ENCODE results near the gene CCDC141.
"Not testable (repeated sequence)": the region's sequence is repeated elsewhere in the genome, so short reads cannot be mapped to it uniquely, and the experiment has no call there.

The CCDC141 gene

GRCh38 chr2:179049546-179050311, at the start of gene CCDC141:
CCDC141 (minus strand) TSS chr2:179050137; CDS start chr2:179049941, 196 bp downstream.
- DNase-seq, result peak in 1 of 14 donors; percentile 0

- no peak for DNase-seq
Measured at GRCh38 chr2:179098080-179098689, 48.2 kb upstream of the CCDC141 start.

- peak in 1 of 14 donors; percentile 1 for DNase-seq
Measured at GRCh38 chr2:179097131-179097530, 47.2 kb upstream of the CCDC141 start.

- DNase-seq, result no peak
Measured at GRCh38 chr2:179096090-179096489, 46.2 kb upstream of the CCDC141 start.

GRCh38 chr2:179092912-179093311, 43.0 kb upstream of the CCDC141 start:
- DNase-seq, result not testable (repeated sequence)

- DNase-seq, result no peak
Measured at GRCh38 chr2:179082697-179083096, 32.8 kb upstream of the CCDC141 start.

GRCh38 chr2:179081954-179082353, 32.0 kb upstream of the CCDC141 start:
- no peak for DNase-seq

- DNase-seq, result no peak
Measured at GRCh38 chr2:179072527-179072926, 22.6 kb upstream of the CCDC141 start.

- no peak for DNase-seq
Measured at GRCh38 chr2:179071810-179072355, 21.9 kb upstream of the CCDC141 start.

- no peak for DNase-seq
Measured at GRCh38 chr2:179070895-179071294, 21.0 kb upstream of the CCDC141 start.

- DNase-seq, result no peak
Measured at GRCh38 chr2:179069685-179070084, 19.7 kb upstream of the CCDC141 start.

- no peak for DNase-seq
Measured at GRCh38 chr2:179068991-179069643, 19.2 kb upstream of the CCDC141 start.

GRCh38 chr2:179059026-179059700, 9.2 kb upstream of the CCDC141 start:
- no peak for DNase-seq

GRCh38 chr2:179057737-179058136, 7.8 kb upstream of the CCDC141 start:
- no peak for DNase-seq

GRCh38 chr2:179053568-179053967, 3.6 kb upstream of the CCDC141 start:
- not testable (repeated sequence) for DNase-seq

- no peak for DNase-seq
Measured at GRCh38 chr2:179051250-179051649, 1.3 kb upstream of the CCDC141 start.

- DNase-seq, result no peak
Measured at GRCh38 chr2:179050755-179051154, 818 bp upstream of the CCDC141 start.

GRCh38 chr2:179049203-179049545, 763 bp downstream of the CCDC141 start:
- DNase-seq, result no peak

- no peak for DNase-seq
Measured at GRCh38 chr2:179048099-179048498, 1.8 kb downstream of the CCDC141 start.

- DNase-seq, result not testable (repeated sequence)
Measured at GRCh38 chr2:179045602-179046001, 4.3 kb downstream of the CCDC141 start.

- DNase-seq, result no peak
Measured at GRCh38 chr2:179044500-179044899, 5.4 kb downstream of the CCDC141 start.

GRCh38 chr2:179037807-179038206, 12.1 kb downstream of the CCDC141 start:
- DNase-seq, result no peak

Measured in C1 segment of cervical spinal cord (tissue), 14 donors.